ENCODE measurements around the gene STK10.

DNA sequence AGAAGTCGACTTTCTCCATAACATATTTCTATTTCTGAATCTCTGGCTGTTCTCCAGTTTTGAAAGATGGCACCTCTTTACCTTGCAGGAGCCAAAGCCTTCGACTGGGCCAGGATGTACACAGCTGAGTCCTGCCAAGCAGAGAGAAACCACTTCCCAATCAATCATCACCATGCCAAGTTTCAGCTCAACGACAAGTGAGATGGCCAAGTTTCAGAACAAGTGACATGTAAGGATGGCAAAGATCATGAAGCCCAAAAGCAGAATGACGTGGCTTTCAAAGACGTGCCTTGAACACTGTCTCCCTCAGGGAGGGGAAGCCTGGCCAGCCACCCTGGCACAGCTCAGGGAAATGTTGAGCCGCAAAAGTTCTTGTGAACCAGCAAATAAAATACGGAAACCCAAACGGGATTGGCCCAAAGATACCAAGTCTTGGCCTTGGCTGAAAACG lies 17.7 kb downstream of the STK10 start:
- TF ChIP-seq, protein P1, sequence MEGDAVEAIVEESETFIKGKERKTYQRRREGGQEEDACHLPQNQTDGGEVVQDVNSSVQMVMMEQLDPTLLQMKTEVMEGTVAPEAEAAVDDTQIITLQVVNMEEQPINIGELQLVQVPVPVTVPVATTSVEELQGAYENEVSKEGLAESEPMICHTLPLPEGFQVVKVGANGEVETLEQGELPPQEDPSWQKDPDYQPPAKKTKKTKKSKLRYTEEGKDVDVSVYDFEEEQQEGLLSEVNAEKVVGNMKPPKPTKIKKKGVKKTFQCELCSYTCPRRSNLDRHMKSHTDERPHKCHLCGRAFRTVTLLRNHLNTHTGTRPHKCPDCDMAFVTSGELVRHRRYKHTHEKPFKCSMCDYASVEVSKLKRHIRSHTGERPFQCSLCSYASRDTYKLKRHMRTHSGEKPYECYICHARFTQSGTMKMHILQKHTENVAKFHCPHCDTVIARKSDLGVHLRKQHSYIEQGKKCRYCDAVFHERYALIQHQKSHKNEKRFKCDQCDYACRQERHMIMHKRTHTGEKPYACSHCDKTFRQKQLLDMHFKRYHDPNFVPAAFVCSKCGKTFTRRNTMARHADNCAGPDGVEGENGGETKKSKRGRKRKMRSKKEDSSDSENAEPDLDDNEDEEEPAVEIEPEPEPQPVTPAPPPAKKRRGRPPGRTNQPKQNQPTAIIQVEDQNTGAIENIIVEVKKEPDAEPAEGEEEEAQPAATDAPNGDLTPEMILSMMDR (IDR thresholded peaks at IDR 0.05; ENCODE audit: insufficient read depth, low read length): no peak
- TF ChIP-seq GABPA (IDR thresholded peaks at IDR 0.05; ENCODE audit: low read depth) (no peak), POLR2AphosphoS5 (IDR thresholded peaks at IDR 0.05; ENCODE audit: low read depth) (no peak), SPI1 (IDR thresholded peaks at IDR 0.05; ENCODE audit: borderline replicate concordance, low read depth) (no peak)
- TF ChIP-seq, protein P2, sequence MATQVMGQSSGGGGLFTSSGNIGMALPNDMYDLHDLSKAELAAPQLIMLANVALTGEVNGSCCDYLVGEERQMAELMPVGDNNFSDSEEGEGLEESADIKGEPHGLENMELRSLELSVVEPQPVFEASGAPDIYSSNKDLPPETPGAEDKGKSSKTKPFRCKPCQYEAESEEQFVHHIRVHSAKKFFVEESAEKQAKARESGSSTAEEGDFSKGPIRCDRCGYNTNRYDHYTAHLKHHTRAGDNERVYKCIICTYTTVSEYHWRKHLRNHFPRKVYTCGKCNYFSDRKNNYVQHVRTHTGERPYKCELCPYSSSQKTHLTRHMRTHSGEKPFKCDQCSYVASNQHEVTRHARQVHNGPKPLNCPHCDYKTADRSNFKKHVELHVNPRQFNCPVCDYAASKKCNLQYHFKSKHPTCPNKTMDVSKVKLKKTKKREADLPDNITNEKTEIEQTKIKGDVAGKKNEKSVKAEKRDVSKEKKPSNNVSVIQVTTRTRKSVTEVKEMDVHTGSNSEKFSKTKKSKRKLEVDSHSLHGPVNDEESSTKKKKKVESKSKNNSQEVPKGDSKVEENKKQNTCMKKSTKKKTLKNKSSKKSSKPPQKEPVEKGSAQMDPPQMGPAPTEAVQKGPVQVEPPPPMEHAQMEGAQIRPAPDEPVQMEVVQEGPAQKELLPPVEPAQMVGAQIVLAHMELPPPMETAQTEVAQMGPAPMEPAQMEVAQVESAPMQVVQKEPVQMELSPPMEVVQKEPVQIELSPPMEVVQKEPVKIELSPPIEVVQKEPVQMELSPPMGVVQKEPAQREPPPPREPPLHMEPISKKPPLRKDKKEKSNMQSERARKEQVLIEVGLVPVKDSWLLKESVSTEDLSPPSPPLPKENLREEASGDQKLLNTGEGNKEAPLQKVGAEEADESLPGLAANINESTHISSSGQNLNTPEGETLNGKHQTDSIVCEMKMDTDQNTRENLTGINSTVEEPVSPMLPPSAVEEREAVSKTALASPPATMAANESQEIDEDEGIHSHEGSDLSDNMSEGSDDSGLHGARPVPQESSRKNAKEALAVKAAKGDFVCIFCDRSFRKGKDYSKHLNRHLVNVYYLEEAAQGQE (IDR thresholded peaks at IDR 0.05; ENCODE audit: insufficient replicate concordance, low read depth): no peak
